Natural killer cell treated with Interleukin-12 subunit alpha and Interleukin-12 subunit beta and Interleukin-15 and Interleukin-18, amount 100 ng/mL, for 72 hours (primary cell): ENCODE data around the gene RPL39L. TPM values are rescaled to one million over a fixed set of nuclear protein-coding genes. Genes with fewer than 3 reads are reported as not detected.
A peak's percentile ranks its signal among the peaks of the same experiment; 100 is the strongest.
"Not testable (repeated sequence)": the region's sequence is repeated elsewhere in the genome, so short reads cannot be mapped to it uniquely, and the experiment has no call there.

ENCODE experiments used
- ATAC-seq, 2 donors: fragments of 150-1000 bp; cut with Tn5 transposase in 1 of 2; sonication (Bioruptor Pico), chemical (Tn5 transposase) in 1 of 2; 2 replicates each; pipeline ENCODE4 v1.10.0; 2021
- DNase-seq: peaks from one replicate; pipeline ENCODE4 v3.0.0; 2022; ENCODE audit warnings: low spot score
- H3K27ac Mint-ChIP-seq, 2 donors: 1 replicate in 1 of 2; 2 replicates in 1 of 2; pipeline ENCODE4 v1.8.0; 2022; ENCODE audit warnings: mixed read lengths in 2 of 2, mild to moderate bottlenecking in 1 of 2, moderate library complexity in 1 of 2
- H3K27me3 Mint-ChIP-seq, 2 donors: 1 replicate in 1 of 2; 2 replicates in 1 of 2; pipeline ENCODE4 v1.8.0; 2022; ENCODE audit warnings: mixed read lengths in 2 of 2
- H3K36me3 Mint-ChIP-seq: one replicate; pipeline ENCODE4 v1.8.0; 2022; ENCODE audit warnings: mixed read lengths
- H3K4me1 Mint-ChIP-seq, 2 donors: 1 replicate in 1 of 2; 2 replicates in 1 of 2; pipeline ENCODE4 v1.8.0; 2022; ENCODE audit warnings: low read depth in 2 of 2, mixed read lengths in 2 of 2, mild to moderate bottlenecking in 1 of 2
- H3K4me3 Mint-ChIP-seq: one replicate; pipeline ENCODE4 v1.8.0; 2022; ENCODE audit warnings: mixed read lengths
- H3K9me3 Mint-ChIP-seq: 2 replicates; pipeline ENCODE4 v1.8.0; 2022; ENCODE audit warnings: mixed read lengths
- total RNA-seq, 2 donors: library from RNA; stranded (reverse); gene quantifications; one replicate each; pipeline ENCODE4 v1.2.3, GENCODE V29; 2022

The RPL39L gene
- total RNA-seq: 1 to 10 TPM; 6.3 to 9.2 TPM

DNA sequence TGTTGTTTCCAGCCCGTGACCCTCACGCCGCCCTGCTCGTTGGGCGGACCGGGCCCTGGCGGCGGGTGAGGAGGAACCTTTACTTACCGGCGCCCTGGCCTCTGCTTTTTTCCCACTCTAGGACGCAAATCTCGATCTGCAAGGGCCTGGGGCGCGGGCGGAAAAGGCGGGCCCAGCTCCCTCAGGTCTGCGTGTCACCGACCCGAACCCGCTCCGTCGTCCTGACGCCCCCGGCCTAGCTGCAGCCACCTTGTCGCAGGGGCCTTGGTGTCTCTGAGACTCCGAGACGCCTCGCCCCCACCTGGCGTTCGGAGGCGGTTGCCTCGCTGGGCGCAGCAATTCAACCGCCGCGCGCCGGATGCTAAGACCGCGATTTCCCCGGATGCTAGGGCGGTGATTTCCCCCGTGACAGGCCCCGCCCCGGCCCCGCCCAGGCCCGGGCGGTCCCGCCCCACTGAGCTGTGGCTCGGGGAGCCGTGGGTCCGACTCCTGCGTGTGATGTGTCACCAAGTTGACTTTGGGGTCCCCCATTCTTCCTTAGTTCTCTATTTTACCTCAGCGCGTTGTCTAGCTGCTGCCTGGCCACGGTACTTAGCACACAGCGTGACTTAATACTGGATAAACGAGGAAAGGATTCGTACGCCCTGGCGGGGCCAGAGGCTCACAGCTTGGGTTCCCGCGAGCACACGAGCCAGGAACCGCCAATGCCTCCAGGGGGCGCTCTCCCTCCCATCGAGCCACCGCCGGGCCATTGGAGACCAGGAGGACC lies at the start of gene RPL39L:
Gene RPL39L (minus strand): TSS at position 371 of the 769 bp plus-strand sequence. CDS start 18,196 bp downstream, outside the sequence.
- Mint-ChIP-seq H3K4me1 (peaks cover 12 to 26% of the 10 kb centered on the region in 2 donors), H3K27ac (peak within 1 kb of the TSS; percentile 83 to 87), H3K36me3 (peaks cover 21% of the 10 kb centered on the region), H3K4me3 (peak within 1 kb of the TSS; percentile 88), H3K27me3 (no peaks in the 10 kb centered on the region), H3K9me3 (peaks cover 5% of the 10 kb centered on the region)
- ATAC-seq (peak; percentile 99), DNase-seq (peak; percentile 94)

DNA sequence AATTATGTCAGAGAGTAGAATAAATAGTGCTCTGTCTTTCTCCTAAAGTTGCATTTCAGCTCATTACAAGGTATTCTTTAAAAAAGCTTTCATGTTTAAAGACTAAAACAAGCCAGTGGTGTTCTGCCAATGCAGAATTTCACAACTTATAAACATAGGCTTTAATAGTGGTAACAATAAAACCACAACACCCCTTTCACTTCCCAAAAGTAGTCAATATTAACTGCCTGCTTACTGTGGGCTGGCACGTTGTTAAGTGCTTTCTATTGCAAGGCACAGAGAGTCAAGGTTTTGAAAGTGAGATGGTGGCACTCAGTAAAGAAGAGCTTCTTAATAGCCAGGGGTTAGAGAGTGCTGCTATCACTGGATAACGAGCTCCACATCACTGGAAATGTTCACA lies 49.6 kb upstream of the RPL39L start:
- ATAC-seq (no peak), DNase-seq (no peak)
- Mint-ChIP-seq H3K9me3 (no peaks in the 10 kb centered on the region), H3K36me3 (no peaks in the 10 kb centered on the region), H3K4me3 (no peak overlapping the region), H3K27me3 (peaks cover 47 to 63% of the 10 kb centered on the region in 2 donors), H3K4me1 (peaks cover 0 to 3% of the 10 kb centered on the region in 2 donors), H3K27ac (no peak overlapping the region)

DNA sequence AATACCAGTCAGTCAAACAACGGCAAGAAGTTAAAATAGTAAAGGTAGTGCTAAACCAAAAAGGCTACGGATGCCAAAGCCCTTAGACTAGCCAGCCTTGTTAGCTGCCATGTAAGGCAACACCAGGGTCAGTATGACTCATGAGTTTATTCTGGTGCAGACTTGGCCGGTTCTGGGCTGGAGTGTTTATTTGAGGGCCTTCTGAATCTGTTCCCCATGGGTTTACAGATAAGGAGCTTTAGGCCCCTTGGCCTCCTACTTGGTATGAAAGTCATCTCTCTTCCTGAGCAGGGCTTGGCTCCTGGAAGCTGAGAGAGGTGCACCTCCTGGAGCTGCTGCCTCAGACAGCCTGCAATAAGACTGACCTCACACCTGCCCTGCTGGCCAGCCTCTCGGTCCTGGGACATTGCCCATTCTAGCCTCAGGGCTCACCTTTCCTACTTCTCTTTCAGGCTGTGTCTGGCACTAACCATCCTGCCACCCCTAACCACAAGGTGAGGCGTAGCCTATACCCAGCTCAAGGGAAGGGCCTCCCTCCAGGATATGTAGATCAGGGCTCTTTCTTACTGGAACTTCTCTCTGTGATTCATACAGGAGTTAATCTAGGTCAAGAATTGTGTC lies 47.6 kb upstream of the RPL39L start:
- no peak for DNase-seq
- Mint-ChIP-seq H3K27ac (no peak overlapping the region), H3K4me3 (no peak overlapping the region), H3K36me3 (no peaks in the 10 kb centered on the region), H3K9me3 (no peaks in the 10 kb centered on the region), H3K27me3 (peaks cover 40 to 51% of the 10 kb centered on the region in 2 donors), H3K4me1 (peaks cover 0 to 3% of the 10 kb centered on the region in 2 donors)
- peak in 1 of 2 donors; percentile 36 for ATAC-seq

DNA sequence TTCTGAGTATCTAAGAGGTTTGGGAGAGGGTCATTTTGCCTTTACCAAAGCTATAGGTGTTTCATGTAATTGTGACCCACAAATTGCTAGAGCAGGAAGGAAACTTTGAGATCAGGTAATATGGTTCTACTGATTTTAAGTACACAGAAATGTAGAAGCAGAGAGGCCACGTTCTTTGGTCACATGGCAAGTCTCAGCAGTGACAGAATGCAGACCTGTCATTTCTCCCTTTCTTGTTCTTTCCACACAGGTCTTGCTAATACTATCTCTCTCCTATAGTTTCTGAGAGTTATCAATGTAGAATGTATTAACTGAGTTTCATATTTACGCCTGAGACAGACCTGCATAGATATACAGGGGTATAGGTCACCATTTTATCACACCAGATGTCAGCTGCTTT lies 47.1 kb upstream of the RPL39L start:
- H3K27ac Mint-ChIP-seq: no peak overlapping the region
- ATAC-seq (no peak), DNase-seq (no peak)
- H3K27me3 Mint-ChIP-seq: peaks cover 36 to 45% of the 10 kb centered on the region in 2 donors
- peaks cover 0 to 3% of the 10 kb centered on the region in 2 donors for H3K4me1 Mint-ChIP-seq
- H3K36me3 Mint-ChIP-seq: no peaks in the 10 kb centered on the region
- no peak overlapping the region for H3K4me3 Mint-ChIP-seq
- H3K9me3 Mint-ChIP-seq: no peaks in the 10 kb centered on the region

DNA sequence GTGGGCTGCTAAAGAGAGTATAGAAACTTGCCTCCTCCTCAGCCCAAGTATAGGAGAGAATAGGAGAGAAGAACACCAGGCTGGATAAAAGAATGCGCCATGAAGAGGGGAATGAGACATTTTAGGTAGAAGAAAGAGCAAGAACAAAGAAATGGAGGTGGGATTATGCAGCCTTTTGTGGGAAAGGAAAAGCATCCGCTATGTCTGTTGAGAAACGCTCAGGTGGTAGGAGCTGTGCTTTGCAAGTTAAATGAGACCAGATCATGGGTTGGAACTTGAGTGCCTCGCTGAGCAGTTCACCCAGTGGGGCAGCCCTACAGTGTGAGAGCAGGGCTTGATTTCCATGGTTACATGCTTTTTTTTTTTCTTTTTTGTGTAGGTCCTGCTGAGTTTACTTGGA lies 46.5 kb upstream of the RPL39L start:
- DNase-seq (no peak), ATAC-seq (no peak)
- Mint-ChIP-seq H3K4me3 (no peak overlapping the region), H3K27me3 (peaks cover 30 to 39% of the 10 kb centered on the region in 2 donors), H3K4me1 (peaks cover 0 to 3% of the 10 kb centered on the region in 2 donors), H3K27ac (no peak overlapping the region), H3K36me3 (no peaks in the 10 kb centered on the region), H3K9me3 (no peaks in the 10 kb centered on the region)

DNA sequence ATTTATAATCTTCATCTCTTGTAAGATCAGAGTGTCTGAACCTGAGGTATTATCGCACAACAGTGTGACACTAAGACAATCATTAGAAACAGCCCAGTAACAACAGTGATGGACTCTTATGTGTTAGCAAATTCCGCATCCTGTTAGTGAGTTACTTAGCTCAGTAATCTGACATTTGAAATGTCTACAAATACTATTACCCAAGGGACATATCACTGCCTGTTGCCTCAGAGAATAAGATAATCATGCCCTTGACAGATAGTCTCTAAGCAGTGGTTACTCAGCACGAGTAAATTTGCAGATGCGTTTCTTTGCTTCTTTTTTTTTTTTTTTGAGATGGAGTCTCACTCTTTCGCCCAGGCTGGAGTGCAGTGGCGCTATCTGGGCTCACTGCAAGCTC lies 44.6 kb upstream of the RPL39L start:
- H3K4me3 Mint-ChIP-seq: no peak overlapping the region
- DNase-seq (no peak), ATAC-seq (no peak)
- no peak overlapping the region for H3K27ac Mint-ChIP-seq
- no peaks in the 10 kb centered on the region for H3K9me3 Mint-ChIP-seq
- no peaks in the 10 kb centered on the region for H3K36me3 Mint-ChIP-seq
- peaks cover 0 to 1% of the 10 kb centered on the region in 2 donors for H3K4me1 Mint-ChIP-seq
- peaks cover 33 to 35% of the 10 kb centered on the region in 2 donors for H3K27me3 Mint-ChIP-seq

DNA sequence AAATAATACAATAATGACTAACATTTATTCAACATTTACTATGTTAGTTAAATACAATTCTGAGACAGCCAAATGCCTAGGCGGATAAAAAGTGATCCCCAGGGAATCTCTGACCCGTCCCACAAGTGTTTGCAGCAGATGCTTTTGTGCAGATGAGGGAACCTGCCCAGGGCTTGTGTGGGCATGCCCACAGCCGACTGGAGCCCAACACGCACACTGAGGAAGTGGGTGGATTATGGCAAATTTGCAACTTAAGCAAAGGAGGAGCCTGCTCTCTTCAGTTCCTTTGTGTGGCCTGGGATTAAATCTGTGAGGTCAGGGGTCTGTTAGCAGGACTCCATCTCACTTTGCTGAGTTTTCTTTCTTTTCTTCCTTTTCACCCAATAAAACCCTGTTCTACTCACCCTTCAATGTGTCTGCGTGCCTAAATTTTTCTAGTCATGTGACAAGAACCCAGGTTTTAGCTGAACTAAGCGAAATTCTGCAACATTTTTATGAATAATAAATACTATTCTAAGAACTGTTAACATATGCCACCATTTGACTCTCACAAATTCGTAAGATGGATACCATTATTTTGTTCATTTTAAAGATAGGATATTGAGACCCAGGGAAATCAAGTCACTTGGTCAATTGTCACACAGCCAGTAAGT lies 44.0 kb upstream of the RPL39L start:
- DNase-seq: no peak
- H3K27ac Mint-ChIP-seq: no peak overlapping the region

DNA sequence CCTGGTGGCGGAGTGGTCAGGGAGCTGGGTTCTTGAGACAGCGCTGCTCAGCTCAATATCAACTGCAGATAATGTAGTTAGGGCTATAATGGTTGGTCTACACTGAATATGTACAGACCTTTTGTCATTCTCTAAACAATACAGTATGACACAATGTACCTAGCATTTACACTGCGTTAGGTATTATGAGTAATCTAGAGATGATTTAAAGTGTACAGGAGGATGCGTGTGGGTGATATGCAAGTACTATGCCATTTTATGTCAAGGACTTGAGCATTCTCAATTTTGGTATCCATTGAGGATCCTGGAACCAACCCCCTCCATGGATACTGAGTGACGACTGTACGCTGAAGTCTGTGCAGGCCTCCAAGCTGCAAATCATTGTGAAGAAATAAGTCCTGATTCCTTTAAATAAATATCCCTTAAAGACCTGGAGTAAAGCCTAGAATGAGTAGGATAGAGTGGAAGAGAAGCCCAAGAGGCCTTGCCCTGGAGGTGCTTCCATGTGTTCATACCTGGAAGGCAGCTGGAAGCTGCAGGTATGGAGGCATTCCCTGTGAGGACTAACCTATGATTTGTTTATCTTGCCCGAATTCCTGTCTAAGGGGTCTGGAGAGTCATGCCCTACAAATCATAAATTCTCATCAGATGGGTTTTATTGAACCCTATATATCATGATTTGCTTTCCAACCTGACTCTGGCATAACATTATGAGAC lies 42.3 kb upstream of the RPL39L start:
- Mint-ChIP-seq H3K4me3 (no peak overlapping the region), H3K4me1 (no peaks in the 10 kb centered on the region), H3K27ac (no peak overlapping the region), H3K27me3 (peaks cover 21 to 22% of the 10 kb centered on the region in 2 donors), H3K36me3 (no peaks in the 10 kb centered on the region), H3K9me3 (no peaks in the 10 kb centered on the region)
- DNase-seq (no peak), ATAC-seq (no peak)

More for the DNA sequence above, 44.0 kb upstream of the RPL39L start:
- H3K36me3 Mint-ChIP-seq: no peaks in the 10 kb centered on the region
- H3K4me1 Mint-ChIP-seq: no peaks in the 10 kb centered on the region
- H3K4me3 Mint-ChIP-seq: no peak overlapping the region
- ATAC-seq: no peak
- peaks cover 30 to 32% of the 10 kb centered on the region in 2 donors for H3K27me3 Mint-ChIP-seq
- no peaks in the 10 kb centered on the region for H3K9me3 Mint-ChIP-seq

DNA sequence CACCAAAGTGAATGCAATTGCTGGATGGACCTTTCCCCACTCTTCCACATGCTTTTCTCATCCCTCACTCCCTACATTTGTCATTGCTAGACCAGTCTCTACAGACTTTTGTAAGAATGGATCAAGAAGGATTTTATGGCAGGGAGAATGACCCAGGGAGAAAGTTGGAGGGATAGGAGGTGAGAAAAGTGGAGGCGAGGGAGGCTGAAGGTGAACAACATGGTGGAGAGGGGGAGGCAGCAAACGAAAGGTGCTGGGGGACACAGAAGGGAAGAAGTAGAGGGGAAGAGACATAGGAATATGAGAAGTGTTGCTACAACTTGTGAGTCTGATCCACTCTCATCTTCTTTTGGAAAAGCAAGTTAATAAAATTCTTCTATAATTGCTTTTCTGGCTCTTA lies 33.6 kb upstream of the RPL39L start:
- Mint-ChIP-seq H3K9me3 (no peaks in the 10 kb centered on the region), H3K27ac (no peak overlapping the region), H3K27me3 (peaks cover 12 to 22% of the 10 kb centered on the region in 2 donors), H3K4me1 (no peaks in the 10 kb centered on the region), H3K36me3 (no peaks in the 10 kb centered on the region), H3K4me3 (no peak overlapping the region)
- ATAC-seq (no peak), DNase-seq (no peak)

DNA sequence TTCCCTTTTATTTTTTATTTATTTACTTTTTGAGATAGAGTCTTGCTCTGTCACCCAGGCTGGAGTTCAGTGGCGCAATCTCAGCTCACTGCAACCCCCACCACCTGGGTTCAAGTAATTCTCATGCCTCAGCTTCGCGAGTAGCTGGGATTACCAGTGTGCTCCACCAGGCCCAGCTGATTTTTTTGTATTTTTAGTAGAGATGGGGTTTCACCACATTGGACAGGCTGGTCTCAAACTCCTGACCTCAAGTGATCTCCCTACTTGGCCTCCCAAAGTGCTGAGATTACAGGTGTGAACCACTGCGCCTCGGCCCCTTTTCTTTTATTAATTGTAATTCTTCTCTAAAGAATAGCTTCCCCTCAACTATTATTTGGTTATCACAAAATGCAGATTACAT lies 31.6 kb upstream of the RPL39L start:
- ATAC-seq, H3K4me3 Mint-ChIP-seq, H3K4me1 Mint-ChIP-seq, H3K36me3 Mint-ChIP-seq, H3K9me3 Mint-ChIP-seq, DNase-seq, H3K27ac Mint-ChIP-seq: not testable (repeated sequence)
- H3K27me3 Mint-ChIP-seq: peaks cover 16 to 29% of the 10 kb centered on the region in 2 donors

DNA sequence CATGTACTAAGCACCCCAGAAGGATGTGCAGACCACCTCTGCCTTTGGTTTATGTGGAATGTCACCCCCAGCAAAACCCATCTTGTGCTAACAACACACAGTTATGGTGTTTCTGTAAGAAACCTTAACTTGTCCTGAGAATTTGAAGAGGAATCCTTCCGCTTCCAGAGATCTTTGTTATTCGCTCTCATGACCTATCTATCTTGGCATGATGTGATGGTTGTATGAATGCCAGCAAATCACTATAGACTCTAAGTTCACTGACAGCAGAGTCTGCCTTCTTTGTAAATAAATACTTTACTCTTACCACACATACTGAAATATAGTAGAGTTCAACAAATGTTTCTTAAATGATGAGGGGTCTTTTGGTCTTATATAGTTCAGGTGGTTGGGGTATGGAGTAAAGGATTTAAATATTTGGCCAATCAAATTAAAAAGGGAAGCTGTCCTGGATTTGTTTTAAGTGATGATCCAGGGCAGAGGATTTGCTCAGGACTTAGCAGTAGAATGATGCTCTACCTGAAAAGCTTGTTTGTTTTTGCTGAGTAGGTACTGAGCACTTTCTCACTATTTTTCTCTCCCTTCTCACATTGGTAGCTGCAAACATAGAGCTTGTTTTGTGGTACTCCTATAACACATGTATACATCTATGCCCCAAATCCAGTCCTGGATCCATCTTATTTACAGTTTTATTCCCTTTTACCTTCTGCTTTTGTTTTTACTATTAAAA lies 30.1 kb upstream of the RPL39L start:
- no peaks in the 10 kb centered on the region for H3K4me1 Mint-ChIP-seq
- no peaks in the 10 kb centered on the region for H3K36me3 Mint-ChIP-seq
- peaks cover 23 to 38% of the 10 kb centered on the region in 2 donors for H3K27me3 Mint-ChIP-seq
- no peaks in the 10 kb centered on the region for H3K9me3 Mint-ChIP-seq
- no peak overlapping the region for H3K27ac Mint-ChIP-seq
- ATAC-seq (no peak), DNase-seq (no peak)
- no peak overlapping the region for H3K4me3 Mint-ChIP-seq

DNA sequence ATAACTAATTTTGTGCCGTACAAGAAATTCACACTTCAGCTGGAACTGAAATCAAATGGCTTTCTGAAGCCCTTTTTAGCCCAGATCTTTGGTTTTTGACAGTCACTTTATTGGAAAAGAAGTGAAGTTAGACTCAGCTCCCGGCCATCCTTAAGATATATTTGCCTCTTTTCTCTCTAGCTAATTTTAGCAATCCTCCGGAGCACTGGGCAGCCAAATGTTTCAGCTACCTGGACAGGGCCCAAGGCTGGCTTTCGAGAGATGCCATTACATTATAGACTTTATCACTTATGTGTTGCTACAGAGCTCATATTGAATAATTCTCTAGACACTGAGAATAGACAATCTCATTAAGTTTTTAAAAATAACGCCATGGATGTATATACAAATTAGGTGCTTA lies 28.5 kb upstream of the RPL39L start:
- DNase-seq (no peak), ATAC-seq (no peak)
- no peaks in the 10 kb centered on the region for H3K4me1 Mint-ChIP-seq
- no peaks in the 10 kb centered on the region for H3K36me3 Mint-ChIP-seq
- H3K27ac Mint-ChIP-seq: no peak overlapping the region
- H3K27me3 Mint-ChIP-seq: peaks cover 23 to 34% of the 10 kb centered on the region in 2 donors
- no peaks in the 10 kb centered on the region for H3K9me3 Mint-ChIP-seq
- H3K4me3 Mint-ChIP-seq: no peak overlapping the region

DNA sequence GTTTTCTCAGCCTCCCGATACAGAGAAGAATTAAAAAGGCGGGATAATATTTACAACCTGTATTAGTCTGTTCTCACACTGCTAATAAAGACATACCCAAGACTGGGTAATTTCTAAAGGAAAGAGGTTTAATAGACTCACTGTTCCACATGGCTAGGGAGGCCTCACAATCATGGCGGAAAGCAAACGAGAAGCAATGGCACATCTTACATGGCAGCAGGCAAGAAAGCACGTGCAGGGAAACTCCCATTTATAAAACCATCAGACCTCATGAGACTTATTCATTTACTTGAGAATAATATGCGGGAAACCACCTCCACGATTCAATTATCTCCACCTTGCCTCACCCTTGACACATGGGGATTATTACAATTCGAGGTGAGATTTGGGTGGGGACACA lies 27.5 kb upstream of the RPL39L start:
- no peaks in the 10 kb centered on the region for H3K9me3 Mint-ChIP-seq
- no peak overlapping the region for H3K4me3 Mint-ChIP-seq
- no peak overlapping the region for H3K27ac Mint-ChIP-seq
- no peak for DNase-seq
- H3K36me3 Mint-ChIP-seq: no peaks in the 10 kb centered on the region
- no peaks in the 10 kb centered on the region for H3K4me1 Mint-ChIP-seq
- no peak for ATAC-seq
- H3K27me3 Mint-ChIP-seq: peaks cover 24 to 37% of the 10 kb centered on the region in 2 donors
